ENCODE results near the gene PPM1L. TPM values are rescaled to one million over a fixed set of nuclear protein-coding genes. Genes with fewer than 3 reads are reported as not detected.

The PPM1L gene
- polyA plus RNA-seq, 4 donors, result 7.1 to 9.2 (median 7.8) TPM

DNA sequence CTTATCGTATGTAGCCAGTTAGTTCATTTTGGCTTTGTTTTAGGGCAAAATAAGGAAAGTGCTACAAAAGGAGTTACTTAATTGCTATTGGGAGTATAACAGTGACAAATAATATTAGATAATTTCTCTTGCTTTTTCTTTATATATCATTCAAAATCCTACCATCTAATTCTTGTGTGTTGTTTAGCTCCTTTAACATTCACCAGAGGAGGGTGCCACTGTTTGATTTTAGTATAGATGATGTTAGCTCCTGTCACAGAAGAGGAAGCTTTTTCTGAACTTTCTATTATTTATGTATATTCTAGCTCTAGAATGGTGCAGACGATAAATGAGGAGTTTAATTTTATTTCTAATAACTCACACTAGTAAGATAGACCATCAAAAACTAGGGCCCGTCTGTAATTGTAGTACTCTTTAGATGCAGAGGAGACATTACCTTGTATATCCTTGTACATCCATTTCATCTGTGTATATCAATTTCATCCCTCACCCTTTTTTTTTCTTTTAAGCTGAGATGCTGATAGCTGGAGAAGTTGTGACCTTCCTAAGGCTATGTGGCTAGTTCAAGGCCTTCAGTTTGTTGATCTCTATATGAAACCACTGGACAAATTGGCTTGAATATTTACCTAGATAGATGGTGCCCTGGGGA, 3.0 kb downstream of the PPM1L start:
- no peak for DNase-seq (ENCODE audit: low read depth in 4 of 4, low spot score in 3 of 4)

GRCh38 chr3:160763073-160763472, 7.0 kb downstream of the PPM1L start:
- DNase-seq (ENCODE audit: low read depth in 4 of 4, low spot score in 3 of 4), result no peak

DNA sequence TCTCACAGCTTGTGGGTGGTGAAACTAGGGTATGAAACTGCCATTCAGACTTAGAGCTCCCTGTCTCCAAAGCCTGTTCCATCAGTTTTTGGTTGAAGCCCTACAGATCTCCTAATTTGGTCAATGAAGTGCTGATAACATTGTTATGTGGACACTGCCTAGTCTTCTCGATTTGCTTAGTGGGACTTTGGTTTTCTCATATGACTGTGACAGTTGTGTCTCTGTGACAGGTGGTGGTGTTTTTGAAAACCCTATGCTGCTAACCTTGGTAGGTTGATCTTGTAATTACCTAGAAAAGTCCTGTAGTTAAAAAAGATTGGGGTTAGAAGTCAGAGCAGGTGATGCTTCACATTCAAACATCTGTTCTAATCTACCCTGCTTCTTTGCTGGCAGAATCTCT, 9.2 kb downstream of the PPM1L start:
- DNase-seq (ENCODE audit: low read depth in 4 of 4, low spot score in 3 of 4), result no peak

GRCh38 chr3:160768031-160768430, 12.0 kb downstream of the PPM1L start:
- DNase-seq (ENCODE audit: low read depth in 4 of 4, low spot score in 3 of 4), result no peak

DNA sequence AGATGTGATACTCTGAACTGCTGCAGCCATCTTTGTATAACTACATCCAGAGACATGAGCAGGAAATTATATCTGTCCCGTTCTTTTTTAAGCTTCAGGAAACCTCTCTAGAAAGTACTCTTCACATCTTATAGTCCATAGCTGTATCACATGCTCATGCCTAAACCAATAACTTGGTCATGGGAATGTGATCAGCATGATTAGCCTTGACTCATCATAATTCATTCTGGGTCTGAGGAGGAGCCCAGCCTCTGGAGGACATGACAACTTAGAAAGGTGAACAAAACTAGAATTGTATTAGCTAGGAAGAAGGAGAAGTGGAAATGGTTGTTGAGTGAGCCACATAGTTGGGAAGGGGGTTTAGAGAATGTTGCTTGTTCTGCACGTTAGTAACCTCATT, 12.9 kb downstream of the PPM1L start:
- DNase-seq (ENCODE audit: low read depth in 4 of 4, low spot score in 3 of 4), result no peak

DNA sequence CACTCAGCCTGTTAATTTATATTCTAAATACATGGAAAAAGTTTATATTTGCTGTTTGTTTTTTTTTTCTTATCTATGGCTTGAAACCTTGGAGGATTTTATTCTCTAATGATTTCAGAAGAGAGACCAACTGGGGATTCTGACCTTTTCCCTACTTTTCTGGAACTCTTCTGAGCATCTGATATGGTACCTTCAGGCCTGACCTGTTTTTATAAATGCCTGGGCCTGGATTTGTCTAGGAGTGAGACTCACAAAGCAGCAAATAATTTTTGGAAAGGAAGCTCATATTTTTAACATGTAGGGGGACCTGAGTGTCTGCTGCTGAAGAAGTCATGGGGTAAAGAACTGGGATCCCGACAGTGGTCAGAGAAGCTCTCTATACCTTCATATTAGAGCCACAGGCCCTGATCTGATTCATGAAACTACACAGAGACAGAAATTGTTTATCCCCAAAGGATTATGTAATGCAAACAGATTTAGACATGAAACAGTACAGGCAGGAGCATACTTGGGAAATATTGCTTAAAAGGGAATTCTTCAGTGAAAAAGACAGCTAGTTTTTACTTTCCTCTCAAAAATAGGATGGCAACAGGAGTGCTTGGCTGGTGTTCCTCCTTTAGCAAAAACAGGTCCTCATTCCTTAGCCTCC, 15.9 kb downstream of the PPM1L start:
- DNase-seq (ENCODE audit: low read depth in 4 of 4, low spot score in 3 of 4), result no peak

DNA sequence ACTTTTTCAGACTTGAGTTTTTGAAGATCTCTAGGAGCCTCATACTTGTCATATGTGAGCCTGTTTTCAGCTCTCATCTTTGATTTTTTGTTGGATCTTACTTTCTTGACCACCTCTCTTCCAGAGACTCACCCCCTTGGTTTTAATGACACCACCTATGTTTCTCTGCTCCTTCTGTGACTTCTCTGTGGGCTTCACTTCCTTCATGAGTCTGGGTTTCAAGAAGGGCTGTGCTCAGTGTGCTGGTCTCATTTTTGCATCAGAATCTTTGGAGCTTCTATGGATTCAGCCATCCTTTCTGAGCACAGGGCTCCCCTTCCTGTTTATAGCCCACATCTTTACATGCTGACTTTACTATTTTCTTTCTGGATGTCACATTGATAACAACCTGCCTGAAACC, 17.7 kb downstream of the PPM1L start:
- no peak for DNase-seq (ENCODE audit: low read depth in 4 of 4, low spot score in 3 of 4)

- no peak for DNase-seq (ENCODE audit: low read depth in 4 of 4, low spot score in 3 of 4)
Measured at GRCh38 chr3:160774172-160774571, 18.1 kb downstream of the PPM1L start.

GRCh38 chr3:160778480-160778879, 22.4 kb downstream of the PPM1L start:
- no peak for DNase-seq (ENCODE audit: low read depth in 4 of 4, low spot score in 3 of 4)

GRCh38 chr3:160779040-160779439, 23.0 kb downstream of the PPM1L start:
- DNase-seq (ENCODE audit: low read depth in 4 of 4, low spot score in 3 of 4), result no peak

GRCh38 chr3:160780245-160780644, 24.2 kb downstream of the PPM1L start:
- DNase-seq (ENCODE audit: low read depth in 4 of 4, low spot score in 3 of 4), result no peak

GRCh38 chr3:160781402-160781801, 25.4 kb downstream of the PPM1L start:
- no peak for DNase-seq (ENCODE audit: low read depth in 4 of 4, low spot score in 3 of 4)

- no peak for DNase-seq (ENCODE audit: low read depth in 4 of 4, low spot score in 3 of 4)
Measured at GRCh38 chr3:160781863-160782262, 25.8 kb downstream of the PPM1L start.

GRCh38 chr3:160784853-160785252, 28.8 kb downstream of the PPM1L start:
- no peak for DNase-seq (ENCODE audit: low read depth in 4 of 4, low spot score in 3 of 4)

DNA sequence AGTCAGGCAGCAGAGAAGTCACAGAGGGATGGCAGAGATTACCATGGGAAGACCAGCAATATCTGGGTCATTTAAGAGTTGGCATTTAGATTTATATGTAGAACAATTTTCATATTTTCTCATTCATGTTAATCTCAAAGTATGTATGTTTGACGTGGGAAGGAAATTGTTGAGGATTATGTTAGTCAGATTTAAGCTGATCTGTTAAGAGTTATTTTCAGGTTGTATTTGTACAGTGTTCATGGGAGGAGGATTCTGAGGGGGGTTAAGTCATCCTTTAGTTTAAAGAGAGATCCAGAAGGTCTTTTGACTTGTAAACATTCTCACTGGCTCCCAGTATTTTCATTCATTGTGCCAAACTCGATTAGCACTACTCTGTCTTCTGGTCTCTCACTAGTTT, 34.7 kb downstream of the PPM1L start:
- no peak for DNase-seq (ENCODE audit: low read depth in 4 of 4, low spot score in 3 of 4)

- DNase-seq (ENCODE audit: low read depth in 4 of 4, low spot score in 3 of 4), result no peak
Measured at GRCh38 chr3:160792540-160792939, 36.5 kb downstream of the PPM1L start.

GRCh38 chr3:160793722-160794252, 37.8 kb downstream of the PPM1L start:
- DNase-seq (ENCODE audit: low read depth in 4 of 4, low spot score in 3 of 4), result no peak

DNA sequence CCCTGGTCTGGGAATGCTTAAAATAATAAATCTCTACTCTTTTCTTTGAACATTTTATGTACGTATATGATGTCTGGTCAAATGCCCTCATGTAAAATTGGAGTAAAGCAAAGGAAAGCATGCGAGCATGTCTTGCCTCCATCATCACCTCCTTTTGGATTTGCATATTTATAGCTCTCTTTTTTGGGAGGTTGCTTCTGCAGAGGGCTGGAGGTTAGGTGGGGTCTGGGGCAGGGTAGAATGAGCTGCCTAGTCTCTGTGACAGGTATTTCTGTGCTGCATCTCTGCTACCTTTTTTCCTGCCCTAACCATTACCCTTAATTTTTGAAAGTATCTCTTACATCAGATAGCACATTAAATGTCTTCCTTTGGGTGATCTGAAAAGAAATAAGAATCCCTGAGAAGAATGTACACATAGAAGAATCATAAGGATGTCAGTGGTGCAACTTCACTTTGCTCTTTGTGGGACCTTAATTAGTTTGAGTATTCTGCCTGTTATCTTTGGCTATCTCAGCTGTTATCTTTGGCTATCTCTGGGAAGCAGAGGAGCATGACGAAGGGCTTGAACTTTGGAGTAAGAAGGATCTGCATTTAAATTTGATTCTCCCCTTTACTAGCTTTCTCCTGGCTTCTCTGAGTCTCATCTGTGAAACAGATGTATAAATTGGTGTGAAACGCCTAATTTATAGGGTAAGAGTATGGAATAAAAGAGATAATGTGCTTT, 40.2 kb downstream of the PPM1L start:
- no peak for DNase-seq (ENCODE audit: low read depth in 4 of 4, low spot score in 3 of 4)

DNA sequence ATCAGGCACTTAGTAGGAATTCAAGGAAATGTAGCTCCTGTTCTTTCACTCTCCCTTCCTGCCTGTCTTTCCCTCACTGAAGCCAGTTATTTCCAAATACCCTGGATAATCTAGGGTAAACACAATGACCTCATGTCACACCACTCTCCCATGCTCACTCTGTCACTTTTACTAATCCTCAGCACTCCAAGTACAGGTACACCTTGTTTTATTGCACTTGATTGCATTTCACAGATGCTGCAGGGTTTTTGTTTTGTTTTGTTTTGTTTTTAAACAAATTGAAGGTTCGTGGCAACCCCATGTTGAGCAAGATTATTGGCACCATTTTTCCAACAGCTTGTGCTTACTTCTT, 40.8 kb downstream of the PPM1L start:
- DNase-seq (ENCODE audit: low read depth in 4 of 4, low spot score in 3 of 4), result no peak

- no peak for DNase-seq (ENCODE audit: low read depth in 4 of 4, low spot score in 3 of 4)
Measured at GRCh38 chr3:160797356-160797755, 41.3 kb downstream of the PPM1L start.

- no peak for DNase-seq (ENCODE audit: low read depth in 4 of 4, low spot score in 3 of 4)
Measured at GRCh38 chr3:160801386-160802118, 45.5 kb downstream of the PPM1L start.
